Fibroblast of skin of left quadriceps (primary cell): Measurements from ENCODE around the gene PSMC5.

Source experiments
- DNase-seq, 2 experiments: peaks; one replicate each; pipeline ENCODE4 v3.0.0-alpha.2; 2013; ENCODE audit warnings: low read depth in 2 of 2

PSMC5 gene

DNA sequence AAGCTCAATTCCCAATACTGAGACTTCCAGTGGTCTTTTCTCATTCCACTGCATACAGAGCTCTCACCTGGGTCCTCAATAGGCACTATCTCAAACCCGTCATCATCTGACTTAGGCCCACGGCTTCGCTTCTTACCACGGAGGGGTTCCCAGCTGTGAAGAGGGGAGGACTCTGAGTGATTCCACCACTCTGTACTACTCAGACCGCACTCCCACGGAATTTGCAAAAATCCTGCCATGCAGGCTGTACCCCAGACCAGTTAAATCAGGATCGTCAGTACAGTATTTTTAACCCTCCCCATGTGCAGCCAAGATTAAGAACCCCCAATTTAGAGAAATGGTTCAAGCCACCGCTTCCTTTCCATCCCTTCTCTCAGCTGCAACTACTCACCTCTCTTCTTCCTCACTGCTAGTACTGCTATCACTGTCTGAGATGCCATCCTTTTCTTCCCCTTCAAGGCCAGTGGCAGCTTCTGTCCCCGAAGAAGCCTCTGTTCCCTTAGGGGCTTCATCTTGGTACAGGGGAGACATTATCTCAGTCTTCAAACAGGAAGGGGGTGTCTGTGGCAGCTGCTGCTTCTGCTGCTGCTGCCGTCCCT is 6.2 kb upstream of the PSMC5 start:
- DNase-seq, result no peak

DNA sequence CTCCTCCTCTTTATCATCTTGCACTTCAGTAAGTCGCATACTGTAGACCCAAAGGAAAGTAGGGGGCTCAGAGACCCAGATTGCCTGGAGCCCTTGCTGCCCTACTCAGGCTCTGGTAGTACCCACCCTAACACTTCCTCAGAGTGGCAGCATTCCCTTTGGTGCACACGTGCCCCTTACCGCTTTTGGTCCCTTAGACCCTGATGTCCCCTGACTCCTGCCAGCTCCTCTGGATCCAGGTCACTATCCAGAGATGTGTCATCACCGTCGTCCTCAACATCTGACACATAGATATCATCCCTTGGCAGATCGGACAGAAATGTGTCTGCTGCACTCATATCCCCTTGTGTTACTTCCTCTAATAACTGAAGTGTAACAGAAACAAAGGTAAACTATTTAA is 5.4 kb upstream of the PSMC5 start:
- no peak for DNase-seq

DNA sequence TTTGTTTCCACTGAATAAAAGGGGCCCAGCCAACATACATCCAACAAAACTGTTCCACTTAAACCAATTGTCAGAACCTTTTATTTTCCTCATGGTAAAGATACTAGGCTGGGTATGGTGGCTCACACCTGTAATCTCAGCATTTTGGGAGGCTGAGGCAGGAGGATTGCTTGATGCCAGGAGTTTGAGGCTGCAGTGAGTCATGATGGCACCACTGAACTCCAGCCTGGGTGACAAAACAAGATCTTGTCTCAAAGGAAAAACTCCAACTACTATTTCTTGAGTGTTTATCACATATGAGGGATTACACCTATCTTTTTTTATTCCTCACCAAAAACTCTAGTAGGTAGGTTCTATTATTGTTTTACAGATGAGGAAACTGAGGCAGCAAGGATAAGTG is 4.7 kb upstream of the PSMC5 start:
- no peak for DNase-seq

DNA sequence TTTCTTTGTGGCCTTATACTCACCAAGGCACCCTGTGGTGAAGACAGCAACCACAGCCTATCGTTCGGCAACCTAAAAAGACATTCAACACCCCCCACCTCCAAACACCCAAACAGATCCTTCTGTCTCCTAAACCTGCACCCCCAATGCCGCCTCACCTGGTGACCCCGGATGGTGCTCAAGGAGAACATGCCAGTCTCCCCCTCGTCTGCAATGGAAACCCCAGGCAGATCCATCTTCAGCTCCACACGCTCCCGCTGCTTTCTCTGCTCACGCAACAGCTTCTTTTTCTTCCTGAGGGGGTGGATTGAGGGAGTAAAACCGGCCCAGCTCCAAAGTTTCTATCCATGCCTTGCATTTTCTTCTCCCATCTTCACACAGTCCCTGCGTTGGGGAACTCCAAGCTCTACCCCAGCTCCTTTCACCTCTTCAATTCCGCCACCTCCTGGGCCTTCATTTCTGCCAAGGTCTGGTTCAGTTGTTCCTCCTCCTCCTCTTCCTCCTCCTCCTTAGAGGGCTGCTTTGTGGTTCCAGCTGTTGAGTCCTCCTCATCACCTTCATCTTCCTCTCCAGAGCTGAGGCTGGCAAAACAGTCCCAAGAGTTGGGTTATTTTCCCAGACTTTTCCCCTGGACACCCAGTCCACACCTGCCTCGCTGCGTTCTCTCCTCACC is 3.4 kb upstream of the PSMC5 start:
- DNase-seq, result no peak

DNA sequence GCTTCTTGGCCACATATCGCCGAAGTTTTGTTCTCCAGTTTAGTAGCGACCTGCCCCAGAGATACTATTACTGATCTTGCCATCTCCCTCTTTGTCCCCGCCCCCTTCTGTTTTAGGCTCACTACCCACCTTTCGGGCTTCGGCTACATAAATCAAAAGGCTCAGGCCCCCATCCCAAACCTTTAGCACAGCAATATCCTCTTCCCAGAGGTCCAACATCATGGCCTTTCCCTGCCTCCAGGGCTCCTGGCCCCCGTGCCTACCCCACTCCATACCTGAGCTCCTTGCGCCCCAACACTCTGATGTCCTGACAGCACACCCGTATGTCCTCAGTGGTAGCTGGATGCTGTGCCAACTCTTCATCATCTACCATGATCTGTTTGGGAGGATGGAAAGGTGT is 2.9 kb upstream of the PSMC5 start:
- DNase-seq, result no peak

DNA sequence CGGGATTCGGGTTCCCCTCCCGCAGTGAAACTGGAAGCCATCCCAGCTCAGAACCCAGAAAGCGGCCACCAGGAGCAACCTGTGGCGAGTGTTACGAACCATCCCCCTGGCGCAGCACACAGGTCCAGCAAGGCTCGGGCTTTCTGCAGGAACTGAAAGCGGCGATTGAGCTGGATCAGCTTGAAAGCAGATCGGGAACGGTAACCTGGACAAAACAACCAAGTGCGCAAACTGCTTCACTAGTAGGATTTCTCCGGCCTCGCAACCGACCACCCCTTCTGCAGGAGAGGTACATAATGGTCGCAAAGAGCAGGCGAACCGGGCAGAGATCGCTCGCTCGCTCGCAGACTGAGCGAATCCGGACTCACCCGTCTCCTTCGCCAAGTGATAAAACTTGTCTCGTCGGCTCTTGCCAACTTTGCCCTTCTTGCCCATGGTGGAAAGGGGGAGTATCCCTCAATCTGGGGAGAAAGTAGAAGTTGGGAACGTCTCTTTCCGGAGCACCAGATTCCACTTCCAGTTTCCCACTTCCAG is 696 bp upstream of the PSMC5 start:
- no peak for DNase-seq

DNA sequence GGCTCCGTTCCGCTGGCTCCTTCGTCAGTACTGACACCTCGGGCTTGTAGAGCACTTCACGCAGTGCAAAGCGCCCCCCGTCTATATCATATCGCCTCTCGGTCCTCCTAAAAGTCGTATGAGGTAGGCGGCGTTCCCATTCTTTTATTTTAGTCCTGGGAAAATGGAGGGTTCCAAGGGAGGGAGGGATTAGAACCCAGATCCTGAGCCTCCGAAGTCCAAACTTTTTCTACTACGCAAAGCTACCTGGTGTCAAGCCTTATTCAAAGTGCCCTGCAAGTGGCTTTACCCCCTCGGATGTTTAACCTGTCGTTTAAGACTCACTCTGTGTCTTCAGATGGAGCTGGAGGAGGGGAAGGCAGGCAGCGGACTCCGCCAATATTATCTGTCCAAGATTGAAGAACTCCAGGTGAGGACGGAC is 580 bp downstream of the PSMC5 start:
- no peak for DNase-seq

DNA sequence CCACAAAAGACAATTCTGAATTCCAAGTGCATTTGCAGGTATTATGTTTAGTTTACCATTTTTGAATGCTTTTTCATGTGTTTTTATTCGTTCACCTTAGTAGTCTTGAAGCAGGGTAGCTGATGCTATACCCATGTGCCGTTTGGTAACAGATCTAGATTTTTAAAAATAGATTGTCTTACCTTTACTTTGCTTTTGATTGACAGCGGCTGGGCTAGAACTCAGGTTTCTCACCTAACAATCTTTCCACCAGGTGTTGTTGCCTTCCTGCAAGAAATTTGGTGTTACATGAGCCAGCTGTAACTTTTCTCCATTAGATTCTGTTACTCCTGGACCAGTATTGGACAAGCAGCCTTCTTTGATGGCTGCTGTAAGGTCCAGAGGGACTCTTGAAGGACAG is 1.7 kb downstream of the PSMC5 start:
- no peak for DNase-seq

DNA sequence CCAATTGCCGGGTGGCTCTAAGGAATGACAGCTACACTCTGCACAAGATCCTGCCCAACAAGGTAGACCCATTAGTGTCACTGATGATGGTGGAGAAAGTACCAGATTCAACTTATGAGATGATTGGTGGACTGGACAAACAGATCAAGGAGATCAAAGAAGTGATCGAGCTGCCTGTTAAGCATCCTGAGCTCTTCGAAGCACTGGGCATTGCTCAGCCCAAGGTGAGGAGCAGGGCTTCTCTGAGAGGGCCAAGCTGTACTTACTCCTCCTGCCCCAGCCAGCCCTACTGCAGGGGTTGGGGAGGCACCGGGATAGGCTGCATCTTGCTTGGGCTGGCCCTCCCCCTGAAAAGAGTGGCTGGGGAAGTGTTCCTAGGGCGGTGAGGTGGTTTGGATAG is 3.0 kb downstream of the PSMC5 start:
- no peak for DNase-seq

DNA sequence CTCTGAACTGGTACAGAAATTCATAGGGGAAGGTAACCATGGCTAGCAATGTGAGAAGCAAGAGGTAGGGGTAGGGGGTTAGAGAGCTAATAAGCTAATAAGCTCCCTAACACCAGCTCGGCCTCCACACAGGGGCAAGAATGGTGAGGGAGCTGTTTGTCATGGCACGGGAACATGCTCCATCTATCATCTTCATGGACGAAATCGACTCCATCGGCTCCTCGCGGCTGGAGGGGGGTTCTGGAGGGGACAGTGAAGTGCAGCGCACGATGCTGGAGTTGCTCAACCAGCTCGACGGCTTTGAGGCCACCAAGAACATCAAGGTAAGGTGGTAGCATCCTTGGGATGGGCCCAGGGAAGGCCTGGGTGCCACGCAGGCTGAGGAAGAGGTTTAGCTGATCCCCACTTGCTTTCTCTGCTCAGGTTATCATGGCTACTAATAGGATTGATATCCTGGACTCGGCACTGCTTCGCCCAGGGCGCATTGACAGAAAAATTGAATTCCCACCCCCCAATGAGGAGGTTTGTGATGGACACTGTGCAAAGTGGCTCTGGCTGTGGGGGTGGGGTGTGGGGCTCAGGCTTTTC is 3.8 kb downstream of the PSMC5 start:
- DNase-seq, result no peak

DNA sequence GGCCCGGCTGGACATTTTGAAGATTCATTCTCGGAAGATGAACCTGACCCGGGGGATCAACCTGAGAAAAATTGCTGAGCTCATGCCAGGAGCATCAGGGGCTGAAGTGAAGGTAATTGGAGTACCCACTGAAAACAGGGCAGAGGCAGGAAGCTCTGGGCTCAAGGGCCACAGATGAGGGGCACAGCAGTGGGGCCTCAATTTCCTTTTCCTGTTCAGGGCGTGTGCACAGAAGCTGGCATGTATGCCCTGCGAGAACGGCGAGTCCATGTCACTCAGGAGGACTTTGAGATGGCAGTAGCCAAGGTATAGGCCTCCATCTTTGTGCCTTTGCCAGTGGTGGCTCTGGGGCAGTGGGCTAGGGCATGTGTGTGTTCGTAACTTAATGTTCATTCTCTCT is 4.3 kb downstream of the PSMC5 start:
- DNase-seq, result no peak

DNA sequence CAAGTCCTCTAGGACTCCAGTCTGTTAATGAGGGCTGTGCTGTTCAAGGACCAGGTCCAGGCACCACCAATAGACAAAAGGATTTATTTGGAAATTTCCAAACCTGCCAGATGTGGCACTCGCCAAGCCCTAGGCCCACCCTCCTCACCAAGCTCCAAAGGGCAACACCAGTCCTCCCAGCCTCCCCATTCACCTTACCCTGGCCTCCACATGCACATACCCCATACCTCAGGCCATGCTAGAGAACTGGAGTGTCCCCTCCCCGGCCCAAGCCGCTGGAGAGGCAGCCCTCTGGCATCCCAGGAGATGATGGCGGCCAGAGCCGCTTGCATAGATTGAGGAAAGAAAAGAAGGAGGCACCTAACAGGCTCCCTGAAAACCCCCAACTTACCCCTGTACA is 4.8 kb downstream of the PSMC5 start:
- DNase-seq, result no peak

DNA sequence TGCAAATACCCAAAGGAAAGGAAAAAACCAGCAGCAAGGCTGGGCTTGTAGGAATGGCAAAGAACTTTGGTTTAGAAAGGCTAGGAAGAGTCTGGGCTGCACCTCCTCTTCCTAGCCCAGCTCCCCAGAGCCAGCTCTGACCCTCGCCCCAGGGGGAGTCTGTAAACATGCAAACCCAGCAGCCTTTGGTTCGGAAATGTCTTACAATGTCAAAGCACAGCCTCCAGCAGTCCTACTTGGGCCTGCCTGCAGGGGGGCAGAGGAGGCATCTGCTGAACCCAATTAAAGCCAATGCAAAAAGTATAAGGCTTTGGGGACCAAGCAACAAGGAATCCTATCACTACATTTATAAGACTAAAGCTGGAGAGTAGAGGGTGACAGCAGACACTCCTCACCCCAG is 5.2 kb downstream of the PSMC5 start:
- DNase-seq, result no peak

DNA sequence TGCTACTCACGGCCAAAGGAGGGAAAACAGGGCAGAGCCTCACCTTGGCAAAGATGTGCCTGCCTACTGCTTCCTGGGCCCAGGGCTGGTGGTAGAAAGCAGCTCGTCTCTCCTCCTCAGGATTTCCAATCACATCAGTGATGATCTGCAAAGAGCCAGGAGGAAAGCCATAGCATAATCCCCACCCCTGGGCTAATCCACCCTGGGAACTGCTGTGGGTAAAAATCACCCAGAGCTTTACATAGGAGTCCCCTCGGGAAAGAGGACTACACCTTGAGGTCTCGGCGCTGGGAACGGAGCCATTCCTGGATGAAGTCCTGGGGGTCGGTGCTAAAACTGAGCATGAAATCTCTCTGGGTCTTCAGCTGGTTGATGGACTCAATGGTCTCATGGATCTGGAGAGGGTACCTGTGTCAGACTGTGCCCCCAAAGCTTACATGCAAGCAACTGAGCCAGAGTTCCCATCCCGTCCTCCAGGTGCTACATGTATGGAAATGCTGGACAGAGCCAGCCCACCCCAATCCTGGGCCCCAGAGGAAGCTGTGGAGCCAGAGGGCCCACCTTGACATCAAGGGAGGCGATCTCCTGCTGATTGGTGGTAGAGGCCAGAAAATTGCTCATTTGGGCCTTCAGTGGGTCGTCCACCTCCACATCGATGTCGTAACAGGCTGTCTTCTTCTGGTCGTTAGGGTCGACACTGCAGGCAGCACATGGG is 6.0 kb downstream of the PSMC5 start:
- DNase-seq, result no peak

DNA sequence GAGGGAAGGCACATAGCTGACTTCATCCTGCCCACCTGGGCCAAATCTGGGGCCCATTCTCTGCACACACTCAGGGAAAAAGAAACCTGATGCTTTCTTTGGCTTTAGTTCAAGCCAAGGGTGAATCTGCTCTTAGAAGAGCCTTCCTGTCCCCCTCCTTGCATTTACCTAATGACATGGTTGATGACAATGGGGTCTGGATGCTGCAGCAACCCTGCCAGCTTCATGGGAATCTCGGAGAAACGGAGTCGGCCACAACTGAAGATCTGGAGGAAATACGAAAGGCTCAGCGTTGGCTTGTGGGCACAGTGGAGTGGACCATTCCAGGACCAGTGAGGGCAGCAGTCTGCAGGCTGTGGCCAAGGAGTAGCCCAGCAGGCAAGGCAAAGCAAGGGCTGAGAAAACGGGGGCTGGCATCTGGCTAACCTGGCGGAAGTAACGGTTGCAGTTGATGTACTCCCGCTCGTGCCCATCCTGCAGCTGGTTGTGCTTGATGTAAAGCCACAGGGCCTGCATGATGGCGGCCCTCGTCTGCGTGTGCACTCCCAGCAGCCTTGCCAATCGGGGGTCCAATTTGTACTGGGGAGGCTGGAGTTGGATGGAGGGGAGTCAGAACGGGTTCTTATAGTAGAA is 6.6 kb downstream of the PSMC5 start:
- no peak for DNase-seq

DNA sequence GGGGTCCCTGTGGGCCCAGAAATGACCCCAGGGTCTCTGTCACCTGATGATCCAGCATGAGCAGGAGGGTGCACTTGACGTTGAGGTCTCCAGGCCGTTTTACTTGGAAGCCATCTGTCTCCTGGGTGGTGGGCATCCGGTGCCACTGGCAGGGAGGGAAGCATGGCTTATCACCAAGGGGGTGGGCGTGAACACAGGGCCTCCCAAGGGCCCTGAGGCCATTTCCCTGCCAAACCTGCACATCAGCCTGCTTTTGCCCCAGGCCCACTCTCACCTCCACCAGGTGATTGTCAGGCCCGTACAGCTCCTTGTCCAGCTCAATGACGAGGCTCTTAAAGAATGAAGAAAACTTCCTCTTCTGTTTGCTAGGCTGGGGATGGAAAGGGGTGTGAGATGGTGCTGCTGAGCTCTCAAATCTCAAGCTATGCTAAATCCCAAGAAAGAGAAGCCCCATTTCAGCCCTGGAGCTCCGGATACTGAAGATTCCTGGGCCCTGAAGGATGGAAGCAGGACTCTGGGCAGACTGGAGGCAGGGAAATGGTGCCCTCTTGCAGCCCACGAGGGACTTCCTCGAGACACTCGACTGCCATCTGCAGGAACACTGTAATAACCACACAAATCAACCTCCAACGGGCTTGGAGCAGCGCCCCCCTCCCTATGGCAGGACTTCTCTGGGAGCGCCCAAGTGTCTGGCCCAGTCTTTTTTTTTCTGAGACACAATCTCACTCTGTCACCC is 7.4 kb downstream of the PSMC5 start:
- peak; percentile 32 to 40 for DNase-seq

DNA sequence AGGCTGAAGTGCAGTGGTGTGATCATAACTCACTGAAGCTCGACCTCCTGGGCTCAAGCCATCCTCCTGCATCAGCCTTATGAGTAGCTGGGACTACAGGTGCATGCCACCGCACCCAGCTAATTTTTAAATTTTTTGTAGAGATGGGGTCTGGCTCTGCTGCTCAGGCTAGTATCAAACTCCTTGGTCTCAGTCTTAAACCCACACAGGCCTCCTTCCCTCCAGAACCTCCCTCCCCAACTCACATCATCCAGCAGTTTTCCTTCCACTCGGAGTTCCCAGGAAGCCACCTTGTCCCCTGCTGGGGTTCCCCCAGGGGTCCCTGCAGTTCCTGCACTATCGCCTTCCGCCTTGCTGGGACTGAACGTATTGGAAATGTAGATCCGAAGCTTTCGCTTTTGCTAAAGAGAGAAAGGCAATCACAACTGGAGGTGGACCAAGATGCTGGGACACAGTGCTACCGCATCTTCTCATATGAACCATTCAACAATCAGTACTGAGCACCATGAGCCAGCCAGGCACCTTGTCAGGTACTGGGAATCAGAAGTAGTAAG is 8.0 kb downstream of the PSMC5 start:
- DNase-seq, result no peak

DNA sequence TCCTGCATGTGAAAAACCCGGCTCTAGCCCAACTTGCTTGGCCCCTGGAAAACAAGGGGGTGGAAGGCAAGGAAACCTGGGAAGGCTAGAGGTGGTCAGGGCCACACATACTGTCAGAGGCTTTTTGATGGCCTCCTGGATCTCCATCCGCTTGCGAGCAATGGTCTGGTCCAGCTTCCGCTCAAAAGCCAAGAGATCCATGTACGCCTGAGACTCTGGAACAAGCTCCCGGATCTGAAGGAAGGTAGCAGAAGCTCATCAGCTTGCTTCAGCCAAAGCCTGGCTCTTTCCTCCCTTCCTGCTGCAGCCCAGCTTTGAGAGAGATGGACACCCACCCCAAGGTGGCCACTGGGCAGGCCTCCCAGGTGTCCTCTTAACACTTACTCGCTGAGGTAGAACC is 9.6 kb downstream of the PSMC5 start:
- DNase-seq, result no peak

DNA sequence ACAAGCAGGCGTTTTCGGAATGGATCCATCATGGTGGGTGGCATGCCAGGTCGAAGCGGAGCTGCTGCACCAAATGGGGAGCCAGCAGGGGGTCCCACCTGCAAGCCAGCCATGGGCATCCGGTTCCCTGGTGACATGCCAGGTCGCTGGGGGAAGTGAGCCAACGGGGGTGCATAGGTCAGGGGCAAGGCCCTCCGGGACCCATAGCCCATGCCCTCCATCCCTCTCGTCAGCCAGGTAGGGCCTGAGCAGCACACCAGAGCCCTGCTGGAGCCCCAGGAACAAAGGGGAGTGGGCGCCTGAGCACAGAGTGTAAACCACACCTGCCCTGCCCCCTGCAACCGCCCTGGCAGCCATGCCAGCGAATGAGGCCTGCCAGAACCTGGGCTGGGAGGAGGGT is 10.2 kb downstream of the PSMC5 start:
- DNase-seq, result no peak

DNA sequence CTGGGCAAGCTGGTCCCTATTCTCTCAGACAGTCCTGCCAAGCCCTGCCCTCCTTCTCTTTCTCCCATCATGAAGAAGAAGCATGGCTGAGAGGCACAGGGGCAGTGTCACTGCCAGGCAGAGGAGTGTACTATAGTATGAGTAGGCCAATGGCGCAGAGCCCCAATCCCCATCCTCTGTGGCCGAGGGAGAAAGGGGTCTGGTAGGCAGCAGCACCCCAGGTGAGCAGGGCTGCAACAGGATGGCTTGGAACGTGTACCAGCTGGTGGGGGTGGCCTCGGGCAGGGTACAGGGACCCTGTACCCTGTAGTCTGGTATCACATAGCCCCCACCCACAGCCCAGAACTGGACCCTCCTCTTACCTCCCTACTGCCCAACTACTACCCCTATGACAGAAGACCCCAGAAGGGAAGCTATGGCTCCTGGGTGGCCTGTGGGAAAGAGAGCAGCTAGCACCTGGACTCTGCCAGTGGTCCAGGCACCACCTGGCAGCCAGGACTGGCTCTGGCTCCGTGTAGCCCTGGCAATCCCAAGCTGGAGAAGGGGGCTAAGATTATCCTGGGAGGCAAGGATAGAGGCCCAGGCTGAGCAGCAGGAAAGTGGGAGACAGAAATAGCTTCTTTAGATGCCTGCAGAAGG is 10.8 kb downstream of the PSMC5 start:
- no peak for DNase-seq
